DND-41 (cell line): ENCODE results near the gene PERCC1.

Experiments used
- ATAC-seq: fragments of 200-7000 bp; cut with Tn5 transposase; 3 replicates; pipeline ENCODE4 v1.9.1; 2021; ENCODE audit warnings: low read depth; ENCODE audit not compliant: insufficient read depth
- DNase-seq: peaks from one replicate; pipeline ENCODE4 v3.0.0-alpha.2; 2020
- H2AFZ ChIP-seq: 2 replicates; pipeline ENCODE4 v1.6.0; 2012; ENCODE audit warnings: low read depth, low read length
- H3K27ac ChIP-seq: 2 replicates; pipeline ENCODE4 v1.5.1; 2012; ENCODE audit warnings: low read length, inconsistent platforms
- H3K27me3 ChIP-seq: fragments of 200-600 bp; sonication (generic); 2 replicates; pipeline ENCODE4 v1.6.0; 2012; ENCODE audit warnings: low read length, mild to moderate bottlenecking, inconsistent platforms; ENCODE audit not compliant: insufficient read depth, poor library complexity
- H3K36me3 ChIP-seq: 2 replicates; pipeline ENCODE4 v1.5.1; 2012; ENCODE audit warnings: low read length, inconsistent platforms; ENCODE audit not compliant: insufficient read depth
- H3K4me1 ChIP-seq: 2 replicates; pipeline ENCODE4 v1.5.1; 2012; ENCODE audit warnings: mild to moderate bottlenecking, low read length; ENCODE audit not compliant: insufficient read depth
- H3K4me2 ChIP-seq: 2 replicates; pipeline ENCODE4 v1.6.0; 2012; ENCODE audit warnings: mild to moderate bottlenecking, moderate library complexity, low read length, inconsistent platforms; ENCODE audit not compliant: insufficient read depth
- H3K4me3 ChIP-seq, 2 experiments: fragments of 200-600 bp in 1 of 2; shearing (Covaris generic) in 1 of 2; 2 replicates each; pipeline ENCODE4 v1.5.1; 2012 to 2016; ENCODE audit warnings: inconsistent platforms in 2 of 2, low read length in 2 of 2, mild to moderate bottlenecking in 2 of 2, low read depth in 1 of 2, moderate library complexity in 1 of 2
- H3K79me2 ChIP-seq: 2 replicates; pipeline ENCODE4 v1.6.0; 2012; ENCODE audit warnings: low read length, inconsistent platforms; ENCODE audit not compliant: insufficient read depth
- H3K9ac ChIP-seq: 2 replicates; pipeline ENCODE4 v1.6.0; 2012; ENCODE audit warnings: low read depth, mild to moderate bottlenecking, inconsistent platforms, low read length, moderate library complexity
- H3K9me3 ChIP-seq: 2 replicates; pipeline ENCODE4 v1.5.1; 2012; ENCODE audit warnings: low read length, moderate library complexity, mild to moderate bottlenecking, inconsistent platforms; ENCODE audit not compliant: insufficient read depth, severe bottlenecking
- H4K20me1 ChIP-seq: 2 replicates; pipeline ENCODE4 v1.6.0; 2012; ENCODE audit warnings: low read length; ENCODE audit not compliant: insufficient read depth
- EZH2 ChIP-seq: IDR thresholded peaks from 3 replicates; pipeline ENCODE4 v1.6.1; 2012; ENCODE audit warnings: borderline replicate concordance, low read depth, mild to moderate bottlenecking, moderate library complexity, low read length, inconsistent platforms; ENCODE audit not compliant: severe bottlenecking
- TF ChIP-seq, protein P1 (sequence below): IDR thresholded peaks from 2 replicates; pipeline ENCODE4 v1.5.1; 2012; ENCODE audit warnings: borderline replicate concordance, low read length, moderate library complexity, mild to moderate bottlenecking; ENCODE audit not compliant: poor library complexity, severe bottlenecking; ENCODE audit errors: extremely low read depth

Gene PERCC1

DNA sequence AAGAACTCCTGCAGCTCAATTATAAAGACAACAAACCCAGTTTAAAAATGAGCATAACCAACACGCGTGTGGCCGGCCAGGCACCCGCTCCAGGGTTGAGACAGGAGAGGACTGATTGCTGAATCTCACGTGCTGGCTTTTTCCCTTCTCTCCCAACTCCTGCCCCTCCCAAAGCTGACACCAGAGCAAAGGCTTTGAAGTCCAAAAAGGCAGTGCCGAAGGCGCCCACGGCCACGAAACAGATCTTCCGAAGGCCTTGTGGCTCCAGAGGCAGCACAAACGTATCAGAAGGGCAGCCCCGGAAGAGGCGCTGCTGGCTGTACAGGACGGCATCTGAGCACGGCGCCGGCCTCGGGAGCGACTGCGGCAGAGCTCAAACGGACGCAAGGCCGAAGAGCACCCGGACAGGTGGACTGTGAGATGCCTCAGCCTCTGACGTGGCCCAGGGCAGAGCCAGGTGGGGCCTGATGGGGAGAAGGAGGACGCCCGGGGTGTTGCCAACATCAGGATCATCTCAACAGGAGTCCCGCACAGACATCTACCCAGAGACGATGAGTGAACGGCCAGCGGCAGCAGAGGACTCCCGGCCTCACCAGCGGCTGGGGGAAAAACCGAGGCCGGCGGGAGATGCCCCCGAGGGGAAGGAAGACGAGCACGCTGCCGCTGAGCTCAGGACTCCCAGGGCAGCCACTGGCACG is 33.5 kb downstream of the PERCC1 start:
- H2AFZ ChIP-seq = no peak overlapping the region
- H3K4me2 ChIP-seq = no peak overlapping the region
- H3K79me2 ChIP-seq = peaks cover 51% of the 10 kb centered on the region
- no peak overlapping the region for H3K27ac ChIP-seq
- no peaks in the 10 kb centered on the region for H3K9me3 ChIP-seq
- H3K36me3 ChIP-seq = peaks cover 41% of the 10 kb centered on the region
- no peak for ATAC-seq
- H3K4me1 ChIP-seq = no peaks in the 10 kb centered on the region
- H3K9ac ChIP-seq = no peak overlapping the region
- TF ChIP-seq, protein P1, sequence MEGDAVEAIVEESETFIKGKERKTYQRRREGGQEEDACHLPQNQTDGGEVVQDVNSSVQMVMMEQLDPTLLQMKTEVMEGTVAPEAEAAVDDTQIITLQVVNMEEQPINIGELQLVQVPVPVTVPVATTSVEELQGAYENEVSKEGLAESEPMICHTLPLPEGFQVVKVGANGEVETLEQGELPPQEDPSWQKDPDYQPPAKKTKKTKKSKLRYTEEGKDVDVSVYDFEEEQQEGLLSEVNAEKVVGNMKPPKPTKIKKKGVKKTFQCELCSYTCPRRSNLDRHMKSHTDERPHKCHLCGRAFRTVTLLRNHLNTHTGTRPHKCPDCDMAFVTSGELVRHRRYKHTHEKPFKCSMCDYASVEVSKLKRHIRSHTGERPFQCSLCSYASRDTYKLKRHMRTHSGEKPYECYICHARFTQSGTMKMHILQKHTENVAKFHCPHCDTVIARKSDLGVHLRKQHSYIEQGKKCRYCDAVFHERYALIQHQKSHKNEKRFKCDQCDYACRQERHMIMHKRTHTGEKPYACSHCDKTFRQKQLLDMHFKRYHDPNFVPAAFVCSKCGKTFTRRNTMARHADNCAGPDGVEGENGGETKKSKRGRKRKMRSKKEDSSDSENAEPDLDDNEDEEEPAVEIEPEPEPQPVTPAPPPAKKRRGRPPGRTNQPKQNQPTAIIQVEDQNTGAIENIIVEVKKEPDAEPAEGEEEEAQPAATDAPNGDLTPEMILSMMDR = no peak
- no peak for TF ChIP-seq EZH2
- H4K20me1 ChIP-seq = peaks cover 42% of the 10 kb centered on the region
- no peak for DNase-seq
- H3K27me3 ChIP-seq = no peaks in the 10 kb centered on the region
- H3K4me3 ChIP-seq = no peak overlapping the region

DNA sequence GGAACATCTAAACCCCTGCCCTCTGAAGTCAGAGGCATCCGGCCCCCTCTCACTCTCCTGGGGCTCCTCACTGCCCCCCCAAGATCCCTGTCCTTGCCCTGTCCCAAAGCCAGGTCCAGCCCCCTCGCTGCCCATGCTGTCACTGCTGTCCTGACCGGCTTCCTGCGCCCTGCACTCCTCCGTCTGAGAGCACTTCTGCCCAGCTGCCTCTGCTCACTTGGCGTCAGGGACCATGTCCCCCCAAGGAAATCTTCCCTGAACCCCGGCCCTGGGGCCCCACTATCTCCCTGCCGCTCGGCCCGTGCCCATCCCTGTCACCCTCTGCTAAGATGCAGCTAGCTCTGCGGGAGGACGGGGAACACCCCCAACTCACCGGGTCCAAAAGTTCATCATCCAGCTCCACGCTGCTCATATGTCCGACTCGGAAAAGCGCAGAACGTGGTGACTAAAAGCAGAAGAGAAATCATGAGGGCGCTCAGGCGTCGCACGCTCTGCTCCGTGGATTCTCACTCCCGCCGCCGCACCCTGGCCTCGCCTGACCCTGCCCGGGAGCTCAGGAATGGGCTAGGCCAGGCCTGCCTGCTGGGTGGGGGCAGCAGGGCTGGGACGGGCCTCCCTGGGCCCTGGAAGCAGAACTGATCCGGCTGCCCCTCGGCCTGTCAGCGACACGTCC is 34.2 kb downstream of the PERCC1 start:
- no peak for ATAC-seq

DNA sequence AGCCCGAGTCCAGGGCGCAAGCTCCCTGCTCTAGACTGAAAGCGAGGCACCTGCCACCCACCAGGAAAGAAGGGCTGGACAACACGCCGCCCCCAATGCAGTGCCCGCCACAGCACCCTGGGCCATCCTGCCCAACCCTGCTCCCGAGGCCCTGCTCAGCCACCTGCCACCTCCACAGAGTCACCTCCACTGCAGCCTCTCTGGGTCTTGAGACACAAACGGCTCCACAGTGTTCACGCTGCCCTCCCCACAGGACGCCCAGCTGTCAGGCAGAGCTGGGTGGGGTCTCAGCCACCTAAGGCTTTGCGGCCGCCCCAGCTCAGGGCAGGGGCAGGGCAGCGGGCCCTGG is 34.7 kb downstream of the PERCC1 start:
- TF ChIP-seq, protein P1 = no peak
- no peak for TF ChIP-seq EZH2
- Histone ChIP-seq H4K20me1 (peaks cover 49% of the 10 kb centered on the region), H3K27me3 (no peaks in the 10 kb centered on the region), H3K36me3 (peaks cover 31% of the 10 kb centered on the region), H3K9me3 (no peaks in the 10 kb centered on the region), H3K4me3 (no peak overlapping the region), H3K4me1 (no peaks in the 10 kb centered on the region), H3K4me2 (no peak overlapping the region), H3K9ac (no peak overlapping the region), H2AFZ (no peak overlapping the region), H3K27ac (no peak overlapping the region), H3K79me2 (peaks cover 63% of the 10 kb centered on the region)
- DNase-seq = no peak
- ATAC-seq = no peak

More for the DNA sequence above, 34.2 kb downstream of the PERCC1 start:
- Histone ChIP-seq H4K20me1 (peaks cover 48% of the 10 kb centered on the region), H3K9ac (no peak overlapping the region), H3K4me1 (no peaks in the 10 kb centered on the region), H3K4me2 (no peak overlapping the region), H3K27me3 (no peaks in the 10 kb centered on the region), H3K4me3 (no peak overlapping the region), H3K9me3 (no peaks in the 10 kb centered on the region), H3K36me3 (peaks cover 37% of the 10 kb centered on the region), H3K79me2 (peaks cover 58% of the 10 kb centered on the region), H2AFZ (no peak overlapping the region), H3K27ac (no peak overlapping the region)
- DNase-seq = no peak
- TF ChIP-seq, protein P1 = no peak
- TF ChIP-seq EZH2 = no peak
